ENCODE results near the gene WDFY2. TPM values are rescaled to one million over a fixed set of nuclear protein-coding genes. Genes with fewer than 3 reads are reported as not detected.

The WDFY2 gene
- total and polyA plus RNA-seq, 8 donors: 1.4 to 22.6 (median 10.4) TPM

GRCh38 chr13:51553531-51553930 lies 30.7 kb upstream of the WDFY2 start:
- Histone ChIP-seq H3K4me1 (peaks cover 0 to 14% (median 0%) of the 10 kb centered on the region in 4 donors), H3K36me3 (no peaks in the 10 kb centered on the region), H3K9me3 (no peaks in the 10 kb centered on the region), H3K27me3 (no peaks in the 10 kb centered on the region), H3K4me3 (no peak overlapping the region), H3K27ac (no peak overlapping the region)
- TF ChIP-seq EP300 (IDR thresholded peaks at IDR 0.05) (no peak), POLR2AphosphoS5 (IDR thresholded peaks at IDR 0.05) (no peak), CTCF (IDR thresholded peaks at IDR 0.05) (no peak), POLR2A (IDR thresholded peaks at IDR 0.05) (no peak)
- WGBS, 5 donors: 78 to 95% (median 88%) methylated on average over 2 of the region's 2 CpGs
- intact Hi-C loops (cut with DNase I; ENCODE audit: low total_unique reads): no loop called here
- no peak for DNase-seq

- peaks cover 0 to 6% (median 0%) of the 10 kb centered on the region in 4 donors for H3K4me1 ChIP-seq
- 73 to 88% (median 82%) methylated on average over 7 of the region's 7 CpGs for WGBS, 5 donors
- H3K36me3 ChIP-seq: no peaks in the 10 kb centered on the region
- H3K27me3 ChIP-seq: no peaks in the 10 kb centered on the region
- DNase-seq: no peak
- no peak for TF ChIP-seq POLR2AphosphoS5 (IDR thresholded peaks at IDR 0.05)
- TF ChIP-seq POLR2A (IDR thresholded peaks at IDR 0.05): no peak
- no peak for TF ChIP-seq EP300 (IDR thresholded peaks at IDR 0.05)
- TF ChIP-seq CTCF (IDR thresholded peaks at IDR 0.05): no peak
- intact Hi-C loops (cut with DNase I; ENCODE audit: low total_unique reads): no loop called here
- no peak overlapping the region for H3K27ac ChIP-seq
- no peaks in the 10 kb centered on the region for H3K9me3 ChIP-seq
- no peak overlapping the region for H3K4me3 ChIP-seq
Observed at GRCh38 chr13:51556740-51557139, 27.5 kb upstream of the WDFY2 start.

- TF ChIP-seq CTCF (IDR thresholded peaks at IDR 0.05): no peak
- TF ChIP-seq POLR2AphosphoS5 (IDR thresholded peaks at IDR 0.05): no peak
- TF ChIP-seq POLR2A (IDR thresholded peaks at IDR 0.05): no peak
- Histone ChIP-seq H3K4me1 (peaks cover 0 to 6% (median 0%) of the 10 kb centered on the region in 4 donors), H3K27ac (no peak overlapping the region), H3K4me3 (no peak overlapping the region), H3K27me3 (no peaks in the 10 kb centered on the region), H3K36me3 (no peaks in the 10 kb centered on the region), H3K9me3 (no peaks in the 10 kb centered on the region)
- intact Hi-C loops (cut with DNase I; ENCODE audit: low total_unique reads): no loop called here
- no peak for DNase-seq
- 83 to 96% (median 93%) methylated on average over 3 of the region's 3 CpGs for WGBS, 5 donors
Observed at GRCh38 chr13:51557438-51557837, 26.8 kb upstream of the WDFY2 start.

GRCh38 chr13:51557875-51558612 lies 26.2 kb upstream of the WDFY2 start:
- TF ChIP-seq POLR2A (IDR thresholded peaks at IDR 0.05): no peak
- TF ChIP-seq POLR2AphosphoS5 (IDR thresholded peaks at IDR 0.05): no peak
- TF ChIP-seq CTCF (IDR thresholded peaks at IDR 0.05): no peak
- no peak for TF ChIP-seq EP300 (IDR thresholded peaks at IDR 0.05)
- DNase-seq: no peak
- Histone ChIP-seq H3K4me3 (no peak overlapping the region), H3K36me3 (no peaks in the 10 kb centered on the region), H3K27me3 (no peaks in the 10 kb centered on the region), H3K27ac (no peak overlapping the region), H3K9me3 (no peaks in the 10 kb centered on the region), H3K4me1 (peaks cover 0 to 6% (median 0%) of the 10 kb centered on the region in 4 donors)
- WGBS, 5 donors: 50 to 66% (median 56%) methylated on average over 10 of the region's 10 CpGs
- intact Hi-C loops (cut with DNase I; ENCODE audit: low total_unique reads): no loop called here

All from stomach (tissue), 9 donors.